Liver (tissue), 3 donors: ENCODE measurements around the gene TBC1D9B.

ENCODE experiments used
- CTCF ChIP-seq: fragments of 150-350 bp; IDR thresholded peaks from 2 replicates; pipeline ENCODE4 v1.5.1; 2017; ENCODE audit warnings: improper control_type of control experiment, low read depth, low read length; ENCODE audit not compliant: missing input control
- MAX ChIP-seq: IDR thresholded peaks from 2 replicates; pipeline ENCODE4 v1.6.1; 2016; ENCODE audit warnings: antibody characterized with exemption
- REST ChIP-seq: IDR thresholded peaks from 2 replicates; pipeline ENCODE4 v1.6.1; 2016; ENCODE audit warnings: antibody characterized with exemption, mild to moderate bottlenecking
- TAF1 ChIP-seq: conservative IDR thresholded peaks from 2 replicates; pipeline ENCODE4 v1.6.1; 2016; ENCODE audit warnings: antibody characterized with exemption, mild to moderate bottlenecking
- ZBTB33 ChIP-seq: IDR thresholded peaks from 2 replicates; pipeline ENCODE4 v1.6.1; 2016; ENCODE audit warnings: antibody characterized with exemption
- donor health status: healthy.
- donor health status: healthy.

- TF ChIP-seq REST (no peak), ZBTB33 (no peak), CTCF (no peak), TAF1 (no peak), MAX (no peak)
Observed at GRCh38 chr5:179902763-179903158, 4.9 kb downstream of the TBC1D9B start.
